Activated CD8-positive, alpha-beta T cell treated with anti-CD3 and anti-CD28 coated beads for 36 hours (primary cell): Measurements from ENCODE around the gene TXNL4A. TPM values are rescaled to one million over a fixed set of nuclear protein-coding genes. Genes with fewer than 3 reads are reported as not detected.

Source experiments
- ATAC-seq: fragments of 200-7000 bp; cut with Tn5 transposase; one replicate; pipeline ENCODE4 v1.10.0; 2021; ENCODE audit warnings: mild to moderate bottlenecking, moderate library complexity
- CTCF ChIA-PET: fragments of 350-600 bp; sonication (Branson Sonifier 250); formaldehyde crosslinking; loops from one replicate; lab custom pipeline; 2021; ENCODE audit warnings: antibody characterized with exemption; lab: Charles Lee
- POLR2A ChIA-PET: fragments of 350-600 bp; sonication (Branson Sonifier 250); formaldehyde crosslinking; loops from one replicate; lab custom pipeline; 2021; ENCODE audit warnings: antibody characterized with exemption; lab: Charles Lee
- DNase-seq: peaks from one replicate; pipeline ENCODE4 v3.0.0-alpha.2; 2020
- H3K27ac Mint-ChIP-seq: one replicate; pipeline ENCODE4 v1.8.0; 2021; ENCODE audit warnings: mild to moderate bottlenecking, mixed read lengths
- H3K27me3 Mint-ChIP-seq: one replicate; pipeline ENCODE4 v1.8.0; 2021; ENCODE audit warnings: mixed read lengths
- H3K36me3 Mint-ChIP-seq: one replicate; pipeline ENCODE4 v1.8.0; 2021; ENCODE audit warnings: low read depth, mixed read lengths
- H3K4me1 Mint-ChIP-seq: one replicate; pipeline ENCODE4 v1.8.0; 2021; ENCODE audit warnings: low read depth, mixed read lengths
- H3K4me3 Mint-ChIP-seq: one replicate; pipeline ENCODE4 v1.8.0; 2021; ENCODE audit warnings: mild to moderate bottlenecking, moderate library complexity, mixed read lengths
- H3K9me3 Mint-ChIP-seq: one replicate; pipeline ENCODE4 v1.8.0; 2021; ENCODE audit warnings: mixed read lengths
- CTCF ChIP-seq: fragments of 200-600 bp; IDR thresholded peaks from one replicate; pipeline ENCODE4 v1.8.0; 2022; ENCODE audit warnings: antibody characterized with exemption, mild to moderate bottlenecking
- intact Hi-C: fragments of 100-400 bp; cut with micrococcal nuclease; formaldehyde crosslinking; loops from one replicate; pipeline ENCODE4 v1.10.0; 2022
- total RNA-seq, 2 experiments: library from RNA; stranded (reverse); gene quantifications; one replicate each; pipeline ENCODE4 v1.2.3, GENCODE V29; 2021

The TXNL4A gene
- total RNA-seq, 2 experiments from 2014 or later = 172 to 189 TPM

GRCh38 chr18:79991494-79991893 lies 3.1 kb upstream of the TXNL4A start:
- no peak for ATAC-seq
- intact Hi-C loops = no loop called here

DNA sequence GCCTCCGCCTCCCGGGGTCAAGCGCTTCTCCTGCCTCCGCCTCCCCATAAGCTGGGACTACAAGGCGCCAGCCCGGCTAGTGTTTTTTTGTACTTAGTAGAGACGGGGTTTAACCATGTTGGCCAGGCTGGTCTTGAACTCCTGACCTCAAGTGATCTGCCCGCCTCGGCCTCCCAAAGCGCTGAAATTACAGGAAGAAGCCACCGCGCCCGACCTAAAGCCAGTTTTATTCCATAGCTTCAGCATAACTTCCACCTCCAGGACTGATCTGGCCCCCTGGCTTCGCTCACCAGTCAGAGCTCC lies 783 bp upstream of the TXNL4A start:
- DNase-seq (no peak), ATAC-seq (no peak)
- H3K9me3 Mint-ChIP-seq = no peaks in the 10 kb centered on the region
- peak overlapping the region; percentile 91 for H3K4me3 Mint-ChIP-seq
- intact Hi-C loops = loop anchor here (5.0 kb wide), 1 partner anchor 43 kb away; the partner anchor contains the start of gene RBFA
- POLR2A ChIA-PET = interaction anchor here (0.7 to 2.6 kb wide), 6 partner anchors 10 to 120 kb away, joined by 3 to 12 read pairs (median 4); partner anchors contain the start of genes ADNP2 and RBFA
- H3K27me3 Mint-ChIP-seq = no peaks in the 10 kb centered on the region
- H3K4me1 Mint-ChIP-seq = peaks cover 25% of the 10 kb centered on the region
- peak overlapping the region; percentile 96 for H3K27ac Mint-ChIP-seq
- H3K36me3 Mint-ChIP-seq = peaks cover 31% of the 10 kb centered on the region
- no peak for TF ChIP-seq CTCF
- CTCF ChIA-PET = interaction anchor here (0.8 to 1.2 kb wide), 2 partner anchors 30 to 37 kb away, joined by 3 read pairs; partner anchors contain the start of gene SLC66A2

More at GRCh38 chr18:79991494-79991893, 3.1 kb upstream of the TXNL4A start:
- ChIA-PET POLR2A (no interaction called here), CTCF (interaction anchor here (1.4 kb wide), 1 partner anchor 28 kb away, joined by 3 read pairs; no protein-coding TSS in a partner anchor)
- Mint-ChIP-seq H3K9me3 (no peaks in the 10 kb centered on the region), H3K27me3 (no peaks in the 10 kb centered on the region), H3K36me3 (peaks cover 13% of the 10 kb centered on the region), H3K27ac (no peak overlapping the region), H3K4me3 (no peak overlapping the region), H3K4me1 (peaks cover 7% of the 10 kb centered on the region)
- no peak for TF ChIP-seq CTCF
- no peak for DNase-seq

- Mint-ChIP-seq H3K27ac (peak overlapping the region; percentile 88), H3K27me3 (no peaks in the 10 kb centered on the region), H3K9me3 (no peaks in the 10 kb centered on the region), H3K36me3 (peaks cover 39% of the 10 kb centered on the region), H3K4me3 (peak overlapping the region; percentile 91), H3K4me1 (peaks cover 35% of the 10 kb centered on the region)
- intact Hi-C loops = loop anchor here (5.0 kb wide), 1 partner anchor 44 kb away; the partner anchor contains the start of gene RBFA
- ChIA-PET CTCF (interaction anchor here (0.6 to 2.7 kb wide), 4 partner anchors 10 to 25 kb away, joined by 3 to 7 read pairs (median 4); no protein-coding TSS in a partner anchor), POLR2A (interaction anchor here (0.6 to 2.6 kb wide), 8 partner anchors 9 to 121 kb away, joined by 3 to 12 read pairs (median 4); partner anchors contain the start of genes ADNP2 and SLC66A2)
- DNase-seq (peak; percentile 70), ATAC-seq (peak; percentile 67)
- TF ChIP-seq CTCF = peak; percentile 18
These were observed 302 bp downstream of the TXNL4A start for GRCh38 chr18:79988071-79988450.

GRCh38 chr18:79987566-79987965 lies 797 bp downstream of the TXNL4A start:
- ATAC-seq (no peak), DNase-seq (no peak)
- intact Hi-C loops = loop anchor here (5.0 kb wide), 1 partner anchor 45 kb away; the partner anchor contains the start of gene RBFA
- Mint-ChIP-seq H3K4me1 (peaks cover 40% of the 10 kb centered on the region), H3K9me3 (no peaks in the 10 kb centered on the region), H3K27me3 (no peaks in the 10 kb centered on the region), H3K27ac (peak overlapping the region; percentile 88), H3K4me3 (peak overlapping the region; percentile 91), H3K36me3 (peaks cover 42% of the 10 kb centered on the region)
- CTCF ChIA-PET = interaction anchor here (0.6 to 2.7 kb wide), 5 partner anchors 10 to 25 kb away, joined by 3 to 7 read pairs (median 4); no protein-coding TSS in a partner anchor
- no peak for TF ChIP-seq CTCF
- POLR2A ChIA-PET = interaction anchor here (0.6 to 2.6 kb wide), 8 partner anchors 8 to 122 kb away, joined by 3 to 12 read pairs (median 4); partner anchors contain the start of genes ADNP2 and SLC66A2

DNA sequence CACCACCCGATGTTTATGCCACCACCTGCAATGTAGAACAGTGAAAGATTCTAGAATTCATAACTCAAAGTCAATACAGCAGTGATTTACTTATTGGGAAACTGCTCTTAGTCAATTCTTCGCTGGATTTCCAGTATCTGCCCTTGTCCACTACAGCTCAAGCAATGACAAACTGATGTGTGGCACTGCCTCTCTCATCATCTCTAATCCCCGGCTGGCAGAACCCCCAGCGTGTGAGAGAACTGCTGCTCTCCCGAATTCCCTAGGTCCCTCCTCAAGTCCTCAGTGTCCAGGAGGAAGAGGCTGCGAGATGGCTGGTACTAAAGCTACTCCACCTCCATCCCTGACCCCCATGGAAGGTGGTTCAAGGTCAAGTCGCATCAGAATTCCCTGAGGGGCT lies 1.6 kb downstream of the TXNL4A start:
- CTCF ChIA-PET = interaction anchor here (1.0 to 2.7 kb wide), 4 partner anchors 14 to 24 kb away, joined by 4 to 7 read pairs (median 4); no protein-coding TSS in a partner anchor
- ATAC-seq (no peak), DNase-seq (no peak)
- H3K4me1 Mint-ChIP-seq = peaks cover 48% of the 10 kb centered on the region
- no peaks in the 10 kb centered on the region for H3K27me3 Mint-ChIP-seq
- peak overlapping the region; percentile 88 for H3K27ac Mint-ChIP-seq
- no peaks in the 10 kb centered on the region for H3K9me3 Mint-ChIP-seq
- TF ChIP-seq CTCF = no peak
- intact Hi-C loops = loop anchor here (5.0 kb wide), 1 partner anchor 46 kb away; the partner anchor contains the start of gene RBFA
- H3K36me3 Mint-ChIP-seq = peaks cover 50% of the 10 kb centered on the region
- POLR2A ChIA-PET = interaction anchor here (0.6 to 2.3 kb wide), 6 partner anchors 17 to 74 kb away, joined by 3 to 6 read pairs (median 4); partner anchors contain the start of gene SLC66A2
- H3K4me3 Mint-ChIP-seq = peak overlapping the region; percentile 91
